ENCODE data around the gene RPS21. TPM values are rescaled to one million over a fixed set of nuclear protein-coding genes. Genes with fewer than 3 reads are reported as not detected.

The RPS21 gene
- total and polyA plus RNA-seq, 10 of the 15 experiments (the other 5 are each of a cell fraction or from before 2014, with no cell fraction given), result 1,474 to 4,987 (median 2,439) TPM

DNA sequence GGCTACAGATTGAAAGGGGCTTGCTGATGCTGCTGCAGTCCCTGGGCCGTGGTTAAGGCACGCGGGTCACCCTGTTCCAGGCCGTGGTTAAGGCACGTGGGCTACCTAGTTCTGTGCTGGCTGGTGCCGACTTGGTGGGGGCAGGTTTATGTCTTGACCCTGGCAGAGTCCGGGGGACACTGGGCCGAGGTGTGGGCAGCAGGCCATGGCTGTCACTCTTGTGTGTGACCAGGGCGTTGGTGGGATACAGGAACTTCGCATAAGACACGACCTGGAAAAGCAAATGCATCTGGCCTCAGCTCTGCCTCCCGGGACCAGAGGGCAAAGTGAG, 6.4 kb downstream of the RPS21 start:
- Histone ChIP-seq H3K4me1 (ENCODE audit: control insufficient read depth, insufficient read depth, low read length) (no peaks in the 10 kb centered on the region; the same call in 1 of the 2 replicates), H3K4me3 (no peak overlapping the region), H4K20me1 (ENCODE audit: control insufficient read depth, insufficient read depth) (no peaks in the 10 kb centered on the region), H3K9me3 (replicated peaks; ENCODE audit: control insufficient read depth, insufficient read depth, low read length) (no peaks in the 10 kb centered on the region; the same call in 2 of the 3 replicates), H3K9ac (ENCODE audit: control insufficient read depth, insufficient read depth, low read length) (no peak overlapping the region), H3K27ac (ENCODE audit: control insufficient read depth, insufficient read depth) (no peak overlapping the region), H3K36me3 (ENCODE audit: control insufficient read depth in 2 of 2, insufficient read depth in 2 of 2, low read length in 1 of 2) (peaks cover 9 to 13% of the 10 kb centered on the region in 2 experiments), H3K4me2 (ENCODE audit: control insufficient read depth, insufficient read depth) (no peak overlapping the region), H2AFZ (ENCODE audit: control insufficient read depth, low read depth, low read length) (no peak overlapping the region), H3K79me2 (ENCODE audit: control insufficient read depth, insufficient read depth, low read length) (peaks cover 12% of the 10 kb centered on the region), H3K27me3 (replicated peaks in 1 of 2; ENCODE audit: control insufficient read depth in 2 of 2, insufficient read depth in 2 of 2, low read length in 1 of 2) (no peaks in the 10 kb centered on the region)
- ChIA-PET CTCF (no interaction called here), SMC1A (ENCODE audit: uncharacterized antibody, unreplicated experiment) (no interaction called here), POLR2A (no interaction called here), RAD21 (ENCODE audit: unreplicated experiment) (no interaction called here)
- BruUV-seq (replicated peaks), result no TSS peak
- DNase-seq (ENCODE audit: low read depth, low spot score) (no peak), FAIRE-seq (no peak), ATAC-seq (no peak)
- in situ Hi-C loops (cut with MboI) (loop anchor here (25.0 kb wide), 1 partner anchor 381 kb away; no protein-coding TSS in a partner anchor), intact Hi-C loops (cut with micrococcal nuclease; ENCODE audit: unreplicated experiment) (no loop called here)
- 92% methylated on average over 12 of the region's 12 CpGs for WGBS (ENCODE audit: insufficient coverage, insufficient replicate concordance, low lambda C conversion rate, missing lambda C conversion rate)
- TF ChIP-seq, protein P1, sequence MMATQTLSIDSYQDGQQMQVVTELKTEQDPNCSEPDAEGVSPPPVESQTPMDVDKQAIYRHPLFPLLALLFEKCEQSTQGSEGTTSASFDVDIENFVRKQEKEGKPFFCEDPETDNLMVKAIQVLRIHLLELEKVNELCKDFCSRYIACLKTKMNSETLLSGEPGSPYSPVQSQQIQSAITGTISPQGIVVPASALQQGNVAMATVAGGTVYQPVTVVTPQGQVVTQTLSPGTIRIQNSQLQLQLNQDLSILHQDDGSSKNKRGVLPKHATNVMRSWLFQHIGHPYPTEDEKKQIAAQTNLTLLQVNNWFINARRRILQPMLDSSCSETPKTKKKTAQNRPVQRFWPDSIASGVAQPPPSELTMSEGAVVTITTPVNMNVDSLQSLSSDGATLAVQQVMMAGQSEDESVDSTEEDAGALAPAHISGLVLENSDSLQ (IDR thresholded peaks at IDR 0.05), result no peak
- TF ChIP-seq NFYB (IDR thresholded peaks at IDR 0.05; ENCODE audit: insufficient read depth, low read depth, low read length) (no peak), LARP7 (IDR thresholded peaks at IDR 0.05) (no peak), TBL1XR1 (IDR thresholded peaks at IDR 0.05; ENCODE audit: low read depth, low read length) (no peak), BCL11A (IDR thresholded peaks at IDR 0.05; ENCODE audit: low read depth, low read length) (no peak), SMAD1 (IDR thresholded peaks at IDR 0.05; ENCODE audit: low read depth, partially characterized antibody) (no peak), JUNB (IDR thresholded peaks at IDR 0.05) (no peak), PBX3 (IDR thresholded peaks at IDR 0.05; ENCODE audit: insufficient replicate concordance, low read depth, low read length) (no peak), NR2C2 (IDR thresholded peaks at IDR 0.05; ENCODE audit: borderline replicate concordance, control insufficient read depth, insufficient read length, low read depth) (no peak), EZH2 (IDR thresholded peaks at IDR 0.05; ENCODE audit: borderline replicate concordance, control insufficient read depth, low read depth, low read length) (no peak), ASH2L (IDR thresholded peaks at IDR 0.05; ENCODE audit: borderline replicate concordance, low read depth) (no peak), YY1 (IDR thresholded peaks at IDR 0.05; ENCODE audit: low read depth, low read length) (no peak), RAD51 (IDR thresholded peaks at IDR 0.05) (no peak), TCF12 (IDR thresholded peaks at IDR 0.05; ENCODE audit: low read depth, low read length) (no peak)
- TF ChIP-seq, protein P2, sequence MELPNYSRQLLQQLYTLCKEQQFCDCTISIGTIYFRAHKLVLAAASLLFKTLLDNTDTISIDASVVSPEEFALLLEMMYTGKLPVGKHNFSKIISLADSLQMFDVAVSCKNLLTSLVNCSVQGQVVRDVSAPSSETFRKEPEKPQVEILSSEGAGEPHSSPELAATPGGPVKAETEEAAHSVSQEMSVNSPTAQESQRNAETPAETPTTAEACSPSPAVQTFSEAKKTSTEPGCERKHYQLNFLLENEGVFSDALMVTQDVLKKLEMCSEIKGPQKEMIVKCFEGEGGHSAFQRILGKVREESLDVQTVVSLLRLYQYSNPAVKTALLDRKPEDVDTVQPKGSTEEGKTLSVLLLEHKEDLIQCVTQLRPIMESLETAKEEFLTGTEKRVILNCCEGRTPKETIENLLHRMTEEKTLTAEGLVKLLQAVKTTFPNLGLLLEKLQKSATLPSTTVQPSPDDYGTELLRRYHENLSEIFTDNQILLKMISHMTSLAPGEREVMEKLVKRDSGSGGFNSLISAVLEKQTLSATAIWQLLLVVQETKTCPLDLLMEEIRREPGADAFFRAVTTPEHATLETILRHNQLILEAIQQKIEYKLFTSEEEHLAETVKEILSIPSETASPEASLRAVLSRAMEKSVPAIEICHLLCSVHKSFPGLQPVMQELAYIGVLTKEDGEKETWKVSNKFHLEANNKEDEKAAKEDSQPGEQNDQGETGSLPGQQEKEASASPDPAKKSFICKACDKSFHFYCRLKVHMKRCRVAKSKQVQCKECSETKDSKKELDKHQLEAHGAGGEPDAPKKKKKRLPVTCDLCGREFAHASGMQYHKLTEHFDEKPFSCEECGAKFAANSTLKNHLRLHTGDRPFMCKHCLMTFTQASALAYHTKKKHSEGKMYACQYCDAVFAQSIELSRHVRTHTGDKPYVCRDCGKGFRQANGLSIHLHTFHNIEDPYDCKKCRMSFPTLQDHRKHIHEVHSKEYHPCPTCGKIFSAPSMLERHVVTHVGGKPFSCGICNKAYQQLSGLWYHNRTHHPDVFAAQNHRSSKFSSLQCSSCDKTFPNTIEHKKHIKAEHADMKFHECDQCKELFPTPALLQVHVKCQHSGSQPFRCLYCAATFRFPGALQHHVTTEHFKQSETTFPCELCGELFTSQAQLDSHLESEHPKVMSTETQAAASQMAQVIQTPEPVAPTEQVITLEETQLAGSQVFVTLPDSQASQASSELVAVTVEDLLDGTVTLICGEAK (IDR thresholded peaks at IDR 0.05; ENCODE audit: borderline replicate concordance), result no peak
- TF ChIP-seq, protein P3, sequence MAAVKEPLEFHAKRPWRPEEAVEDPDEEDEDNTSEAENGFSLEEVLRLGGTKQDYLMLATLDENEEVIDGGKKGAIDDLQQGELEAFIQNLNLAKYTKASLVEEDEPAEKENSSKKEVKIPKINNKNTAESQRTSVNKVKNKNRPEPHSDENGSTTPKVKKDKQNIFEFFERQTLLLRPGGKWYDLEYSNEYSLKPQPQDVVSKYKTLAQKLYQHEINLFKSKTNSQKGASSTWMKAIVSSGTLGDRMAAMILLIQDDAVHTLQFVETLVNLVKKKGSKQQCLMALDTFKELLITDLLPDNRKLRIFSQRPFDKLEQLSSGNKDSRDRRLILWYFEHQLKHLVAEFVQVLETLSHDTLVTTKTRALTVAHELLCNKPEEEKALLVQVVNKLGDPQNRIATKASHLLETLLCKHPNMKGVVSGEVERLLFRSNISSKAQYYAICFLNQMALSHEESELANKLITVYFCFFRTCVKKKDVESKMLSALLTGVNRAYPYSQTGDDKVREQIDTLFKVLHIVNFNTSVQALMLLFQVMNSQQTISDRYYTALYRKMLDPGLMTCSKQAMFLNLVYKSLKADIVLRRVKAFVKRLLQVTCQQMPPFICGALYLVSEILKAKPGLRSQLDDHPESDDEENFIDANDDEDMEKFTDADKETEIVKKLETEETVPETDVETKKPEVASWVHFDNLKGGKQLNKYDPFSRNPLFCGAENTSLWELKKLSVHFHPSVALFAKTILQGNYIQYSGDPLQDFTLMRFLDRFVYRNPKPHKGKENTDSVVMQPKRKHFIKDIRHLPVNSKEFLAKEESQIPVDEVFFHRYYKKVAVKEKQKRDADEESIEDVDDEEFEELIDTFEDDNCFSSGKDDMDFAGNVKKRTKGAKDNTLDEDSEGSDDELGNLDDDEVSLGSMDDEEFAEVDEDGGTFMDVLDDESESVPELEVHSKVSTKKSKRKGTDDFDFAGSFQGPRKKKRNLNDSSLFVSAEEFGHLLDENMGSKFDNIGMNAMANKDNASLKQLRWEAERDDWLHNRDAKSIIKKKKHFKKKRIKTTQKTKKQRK (IDR thresholded peaks at IDR 0.05; ENCODE audit: low read depth, low read length), result no peak
